K562 (cell line): ENCODE data around the gene MEF2C. TPM values are rescaled to one million over a fixed set of nuclear protein-coding genes. Genes with fewer than 3 reads are reported as not detected.
A peak's percentile ranks its signal among the peaks of the same experiment; 100 is the strongest.

Experiments
- ADNP ChIP-seq: fragments of 200-800 bp; sonication (Bioruptor generic); IDR thresholded peaks from 2 replicates; pipeline ENCODE4 v1.6.1; 2016; ENCODE audit warnings: missing genetic modification characterization, missing compliant biosample characterization
- BCL6 ChIP-seq: fragments of 250-450 bp; sonication (Bioruptor Pico); IDR thresholded peaks from 2 replicates; pipeline ENCODE4 v1.4.0; 2020
- CBFB ChIP-seq: sonication (generic); formaldehyde crosslinking; IDR thresholded peaks from 2 replicates; pipeline ENCODE4 v1.4.0; 2020; ENCODE audit warnings: mild to moderate bottlenecking, missing genetic modification reagents
- CEBPZ ChIP-seq: fragments of 150-350 bp; IDR thresholded peaks from 2 replicates; pipeline ENCODE4 v1.6.1; 2014; ENCODE audit warnings: low read depth, mild to moderate bottlenecking, low read length, borderline replicate concordance
- FOSL1 ChIP-seq: fragments of 200-800 bp; sonication (Bioruptor generic); conservative IDR thresholded peaks from 2 replicates; pipeline ENCODE4 v1.6.1; 2016; ENCODE audit warnings: missing genetic modification characterization, missing compliant biosample characterization
- FOXA3 ChIP-seq, 2 experiments: fragments of 450-650 bp in 1 of 2; sonication (generic) in 1 of 2; formaldehyde crosslinking; IDR thresholded peaks in 1 of 2; conservative IDR thresholded peaks in 1 of 2; 2 replicates each; pipeline versions ENCODE4 v1.4.0 to v1.8.0; 2020 to 2022; ENCODE audit warnings: mild to moderate bottlenecking in 2 of 2, missing genetic modification reagents in 1 of 2
- FOXK2 ChIP-seq, 2 experiments: fragments of 450-650 bp; IDR thresholded peaks in 1 of 2; conservative IDR thresholded peaks in 1 of 2; 2 replicates each; pipeline ENCODE4 v1.6.1; 2016; ENCODE audit warnings: low read depth in 2 of 2, mild to moderate bottlenecking in 1 of 2
- FOXM1 ChIP-seq, 2 experiments: fragments of 450-650 bp in 1 of 2; sonication (generic) in 1 of 2; formaldehyde crosslinking in 1 of 2; IDR thresholded peaks; 2 replicates each; pipeline versions ENCODE4 v1.6.1 to v1.9.0; 2017 to 2022; ENCODE audit warnings: low read depth in 2 of 2, mild to moderate bottlenecking in 2 of 2, missing genetic modification reagents in 1 of 2, moderate library complexity in 1 of 2
- HDAC6 ChIP-seq: IDR thresholded peaks from 2 replicates; pipeline ENCODE4 v1.6.1; 2012; ENCODE audit warnings: low read depth, mild to moderate bottlenecking, control low read depth, inconsistent platforms, low read length, moderate library complexity
- HES1 ChIP-seq: fragments of 450-650 bp; IDR thresholded peaks from 2 replicates; pipeline ENCODE4 v1.6.1; 2016; ENCODE audit warnings: low read depth, mild to moderate bottlenecking, moderate library complexity
- TSC22D4 ChIP-seq: fragments of 450-650 bp; IDR thresholded peaks from 2 replicates; pipeline ENCODE4 v1.6.1; 2016; ENCODE audit warnings: missing genetic modification characterization, missing biosample characterization, control low read depth
- ZC3H8 ChIP-seq: fragments of 450-650 bp; IDR thresholded peaks from 2 replicates; pipeline ENCODE4 v1.6.1; 2017
- ZNF282 ChIP-seq: sonication (generic); formaldehyde crosslinking; IDR thresholded peaks from 2 replicates; pipeline ENCODE4 v1.8.1; 2023; ENCODE audit warnings: missing genetic modification reagents
- polyA plus RNA-seq, 8 experiments: library from polyadenylated mRNA; depleted of rRNA in 4 of 8; stranded (reverse) in 5 of 8; unstranded in 3 of 8; fragments of >200 nt; fragmentation: Nextera tagmentation in 2 of 8; fragmentation: Illumina TruSeq in 1 of 8; extraction: Ambion mirVana in 2 of 8; extraction: Trizol in 1 of 8; gene quantifications; 2 replicates each; pipeline versions ENCODE4 v1.2.1 to v1.2.3, GENCODE V29; 2011 to 2014; ENCODE audit warnings: inconsistent platforms in 1 of 8, missing spikeins in 1 of 8
- total RNA-seq, 7 experiments: library from RNA; depleted of rRNA in 6 of 7; stranded (reverse); fragments of >200 nt in 6 of 7; fragmentation: Illumina TruSeq in 2 of 7; extraction: Trizol in 2 of 7; gene quantifications; 2 replicates each; pipeline versions ENCODE4 v1.2.1 to v1.2.3, GENCODE V29; 2011 to 2021; ENCODE audit warnings: low replicate concordance in 1 of 7
- TF ChIP-seq, protein P1 (sequence below), 2 experiments: fragments of 450-650 bp; formaldehyde crosslinking in 1 of 2; IDR thresholded peaks; 2 replicates each; pipeline versions ENCODE4 v1.4.0 to v1.6.1; 2014 to 2020; ENCODE audit warnings: mild to moderate bottlenecking in 2 of 2, borderline replicate concordance in 1 of 2, low read depth in 1 of 2

MEF2C gene
- total and polyA plus RNA-seq, 9 of the 15 experiments (the other 6 are each of a cell fraction or from before 2014, with no cell fraction given), result 25.1 to 67.8 (median 58.3) TPM

DNA sequence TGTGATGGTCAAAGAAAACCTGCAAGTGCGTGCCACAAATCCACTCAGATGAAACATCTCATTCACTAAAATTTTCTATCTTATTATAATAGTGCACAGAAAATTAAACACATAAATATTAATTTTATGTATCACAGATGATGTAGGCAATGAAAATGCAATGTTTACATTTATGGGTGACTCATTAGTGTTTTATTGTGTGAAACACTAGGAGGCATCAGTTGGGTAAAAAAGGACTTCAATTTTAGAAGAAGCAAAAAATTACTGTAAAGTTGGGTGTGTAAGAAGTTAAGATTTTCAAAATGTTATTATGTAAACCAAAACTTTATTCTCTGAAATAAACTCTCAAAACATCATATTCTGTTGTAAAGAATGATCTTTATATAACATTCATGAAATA is 4.0 kb downstream of the MEF2C start (continued):
- no peak for TF ChIP-seq HDAC6
- TF ChIP-seq FOXA3 (CRISPR knock-in tag; conservative IDR thresholded peaks at IDR 0.05 in 1 of 2, IDR thresholded peaks at IDR 0.05 in 1 of 2), result peak in 1 of 2 experiments; percentile 68; a peak in 2 of 4 replicates
- TF ChIP-seq FOSL1 (tag), result peak; percentile 72
- no peak for TF ChIP-seq BCL6 (CRISPR knock-in tag)
- 0 out of 4 replicates have a peak, but pooled peaks of 1 of the 2 experiments have one; percentile 42 for TF ChIP-seq FOXK2 (conservative IDR thresholded peaks at IDR 0.05 in 1 of 2, IDR thresholded peaks at IDR 0.05 in 1 of 2; ENCODE audit: low read depth in 2 of 2)
- no peak for TF ChIP-seq HES1
- TF ChIP-seq CEBPZ, result no peak
- no peak for TF ChIP-seq FOXM1 (IDR thresholded peaks at IDR 0.05; ENCODE audit: low read depth)
- no peak for TF ChIP-seq FOXM1 (CRISPR knock-in tag; IDR thresholded peaks at IDR 0.05; ENCODE audit: low read depth)
- no peak for TF ChIP-seq ADNP (tag)
- no peak for TF ChIP-seq CBFB (CRISPR knock-in tag)
- TF ChIP-seq, protein P1, sequence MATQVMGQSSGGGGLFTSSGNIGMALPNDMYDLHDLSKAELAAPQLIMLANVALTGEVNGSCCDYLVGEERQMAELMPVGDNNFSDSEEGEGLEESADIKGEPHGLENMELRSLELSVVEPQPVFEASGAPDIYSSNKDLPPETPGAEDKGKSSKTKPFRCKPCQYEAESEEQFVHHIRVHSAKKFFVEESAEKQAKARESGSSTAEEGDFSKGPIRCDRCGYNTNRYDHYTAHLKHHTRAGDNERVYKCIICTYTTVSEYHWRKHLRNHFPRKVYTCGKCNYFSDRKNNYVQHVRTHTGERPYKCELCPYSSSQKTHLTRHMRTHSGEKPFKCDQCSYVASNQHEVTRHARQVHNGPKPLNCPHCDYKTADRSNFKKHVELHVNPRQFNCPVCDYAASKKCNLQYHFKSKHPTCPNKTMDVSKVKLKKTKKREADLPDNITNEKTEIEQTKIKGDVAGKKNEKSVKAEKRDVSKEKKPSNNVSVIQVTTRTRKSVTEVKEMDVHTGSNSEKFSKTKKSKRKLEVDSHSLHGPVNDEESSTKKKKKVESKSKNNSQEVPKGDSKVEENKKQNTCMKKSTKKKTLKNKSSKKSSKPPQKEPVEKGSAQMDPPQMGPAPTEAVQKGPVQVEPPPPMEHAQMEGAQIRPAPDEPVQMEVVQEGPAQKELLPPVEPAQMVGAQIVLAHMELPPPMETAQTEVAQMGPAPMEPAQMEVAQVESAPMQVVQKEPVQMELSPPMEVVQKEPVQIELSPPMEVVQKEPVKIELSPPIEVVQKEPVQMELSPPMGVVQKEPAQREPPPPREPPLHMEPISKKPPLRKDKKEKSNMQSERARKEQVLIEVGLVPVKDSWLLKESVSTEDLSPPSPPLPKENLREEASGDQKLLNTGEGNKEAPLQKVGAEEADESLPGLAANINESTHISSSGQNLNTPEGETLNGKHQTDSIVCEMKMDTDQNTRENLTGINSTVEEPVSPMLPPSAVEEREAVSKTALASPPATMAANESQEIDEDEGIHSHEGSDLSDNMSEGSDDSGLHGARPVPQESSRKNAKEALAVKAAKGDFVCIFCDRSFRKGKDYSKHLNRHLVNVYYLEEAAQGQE (IDR thresholded peaks at IDR 0.05; ENCODE audit: borderline replicate concordance), result peak; percentile 10; the same call in 1 of the 2 replicates
- TF ChIP-seq, protein P1 (CRISPR knock-in tag; IDR thresholded peaks at IDR 0.05; ENCODE audit: low read depth), result no peak
- no peak for TF ChIP-seq ZC3H8
- no peak for TF ChIP-seq ZNF282 (CRISPR knock-in tag)
- no peak for TF ChIP-seq TSC22D4 (tag)
